Body of pancreas (tissue), 4 donors: ENCODE data around the gene HMG20B.

ENCODE experiments used
- CTCF ChIP-seq, 7 experiments: fragments of 450-650 bp in 4 of 7; fragments of 200-600 bp in 3 of 7; sonication (generic) in 3 of 7; IDR thresholded peaks; one replicate each; pipeline ENCODE4 v1.5.1; 2016 to 2019; ENCODE audit warnings: antibody characterized with exemption in 7 of 7
- POLR2A ChIP-seq, 3 donors: fragments of 450-650 bp; IDR thresholded peaks; one replicate each; pipeline ENCODE4 v1.6.1; 2016; ENCODE audit warnings: antibody characterized with exemption in 3 of 3, mild to moderate bottlenecking in 2 of 3

GRCh38 chr19:3605770-3606169 lies 33.0 kb downstream of the HMG20B start:
- no peak for TF ChIP-seq CTCF (IDR thresholded peaks at IDR 0.05)
- no peak for TF ChIP-seq POLR2A (IDR thresholded peaks at IDR 0.05)
